D721Med (cell line): ENCODE results near the gene MTERF1.
A peak's percentile ranks its signal among the peaks of the same experiment; 100 is the strongest.

Experiments
- DNase-seq: peaks from one replicate; pipeline ENCODE4 v3.0.0; 2011; ENCODE audit warnings: low spot score; ENCODE audit not compliant: insufficient read length
- FAIRE-seq: peaks from 2 replicates; lab custom pipeline; 2011; peaks lifted over from hg19 to GRCh38; lab: Jason Lieb, UNC
- TF ChIP-seq, protein P1 (sequence below): IDR thresholded peaks from 2 replicates; pipeline ENCODE4 v1.5.1; 2012; ENCODE audit warnings: mild to moderate bottlenecking, control low read depth; ENCODE audit not compliant: insufficient read depth; ENCODE audit errors: missing control alignments

Gene MTERF1

DNA sequence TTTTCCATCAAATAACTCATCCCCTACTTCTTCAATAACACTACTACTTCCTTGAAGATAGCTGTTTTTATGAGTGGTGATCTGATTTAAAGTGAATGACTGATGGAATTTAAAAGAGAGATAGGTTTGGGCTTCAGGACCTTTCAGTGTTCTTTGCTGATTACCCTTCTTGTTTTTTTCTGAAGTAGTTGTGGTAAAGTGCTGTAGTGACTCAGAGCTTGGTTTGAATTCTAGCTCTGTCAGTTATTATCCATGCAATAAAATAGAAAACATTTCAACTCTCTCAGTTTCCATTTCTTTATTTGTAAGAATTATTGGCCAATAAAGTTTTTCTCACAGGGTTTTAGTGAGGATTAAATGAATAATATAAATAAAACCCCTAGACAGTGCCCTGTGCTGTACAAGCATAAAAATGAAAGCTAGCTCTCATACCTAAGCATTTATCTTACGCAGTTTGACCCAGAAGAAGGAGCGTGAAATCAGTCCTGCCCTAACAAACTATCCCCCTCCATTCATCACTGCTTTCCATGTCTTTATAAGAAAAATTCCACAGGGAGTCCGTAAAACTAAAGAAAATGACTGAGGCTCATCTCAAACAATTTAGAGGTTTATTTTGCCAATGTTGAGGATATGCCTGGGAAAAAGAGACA, 35.0 kb upstream of the MTERF1 start:
- FAIRE-seq, result no peak

DNA sequence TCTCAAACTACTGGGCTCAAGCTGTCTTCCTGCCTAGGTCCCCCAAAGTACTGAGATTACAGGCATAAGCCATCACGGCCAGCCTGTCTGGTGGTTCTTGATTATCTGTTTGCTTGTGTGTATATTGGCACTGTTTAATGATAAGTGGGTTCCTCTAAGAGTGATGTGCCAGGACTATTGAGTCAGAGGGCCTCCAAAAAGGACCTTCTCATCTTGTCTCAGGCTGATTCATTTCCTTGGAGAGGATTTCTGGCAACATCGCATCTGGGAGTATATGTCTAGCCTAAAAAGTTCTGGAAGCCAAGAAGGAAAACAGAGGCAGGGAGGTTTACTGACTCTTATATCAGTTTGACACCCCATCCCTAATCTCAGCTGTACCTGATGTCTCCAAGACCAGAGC, 33.1 kb upstream of the MTERF1 start:
- no peak for DNase-seq
- TF ChIP-seq, protein P1, sequence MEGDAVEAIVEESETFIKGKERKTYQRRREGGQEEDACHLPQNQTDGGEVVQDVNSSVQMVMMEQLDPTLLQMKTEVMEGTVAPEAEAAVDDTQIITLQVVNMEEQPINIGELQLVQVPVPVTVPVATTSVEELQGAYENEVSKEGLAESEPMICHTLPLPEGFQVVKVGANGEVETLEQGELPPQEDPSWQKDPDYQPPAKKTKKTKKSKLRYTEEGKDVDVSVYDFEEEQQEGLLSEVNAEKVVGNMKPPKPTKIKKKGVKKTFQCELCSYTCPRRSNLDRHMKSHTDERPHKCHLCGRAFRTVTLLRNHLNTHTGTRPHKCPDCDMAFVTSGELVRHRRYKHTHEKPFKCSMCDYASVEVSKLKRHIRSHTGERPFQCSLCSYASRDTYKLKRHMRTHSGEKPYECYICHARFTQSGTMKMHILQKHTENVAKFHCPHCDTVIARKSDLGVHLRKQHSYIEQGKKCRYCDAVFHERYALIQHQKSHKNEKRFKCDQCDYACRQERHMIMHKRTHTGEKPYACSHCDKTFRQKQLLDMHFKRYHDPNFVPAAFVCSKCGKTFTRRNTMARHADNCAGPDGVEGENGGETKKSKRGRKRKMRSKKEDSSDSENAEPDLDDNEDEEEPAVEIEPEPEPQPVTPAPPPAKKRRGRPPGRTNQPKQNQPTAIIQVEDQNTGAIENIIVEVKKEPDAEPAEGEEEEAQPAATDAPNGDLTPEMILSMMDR, result no peak
- no peak for FAIRE-seq

More for the DNA sequence above, 35.0 kb upstream of the MTERF1 start:
- TF ChIP-seq, protein P1, result no peak
- no peak for DNase-seq

DNA sequence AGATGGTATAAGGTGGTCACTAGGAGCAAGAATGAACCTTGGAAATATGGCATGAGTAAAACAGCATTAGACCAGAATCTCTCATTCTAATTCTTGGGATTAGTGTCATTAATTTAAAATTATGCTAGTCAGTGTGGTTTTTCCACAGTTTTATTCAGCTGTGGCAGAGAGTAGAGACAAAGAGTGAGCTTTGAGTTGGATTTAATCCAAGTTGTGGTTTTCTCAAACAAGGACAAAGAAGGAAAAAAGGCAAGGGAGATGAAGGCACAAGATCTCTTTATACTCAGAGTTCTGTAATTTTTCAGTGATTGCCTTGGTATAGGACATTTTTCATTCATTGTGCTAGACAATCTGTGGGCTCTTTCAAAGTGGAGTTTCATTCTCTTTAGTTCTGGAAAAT, 32.0 kb upstream of the MTERF1 start:
- no peak for DNase-seq
- no peak for FAIRE-seq
- TF ChIP-seq, protein P1, result no peak

DNA sequence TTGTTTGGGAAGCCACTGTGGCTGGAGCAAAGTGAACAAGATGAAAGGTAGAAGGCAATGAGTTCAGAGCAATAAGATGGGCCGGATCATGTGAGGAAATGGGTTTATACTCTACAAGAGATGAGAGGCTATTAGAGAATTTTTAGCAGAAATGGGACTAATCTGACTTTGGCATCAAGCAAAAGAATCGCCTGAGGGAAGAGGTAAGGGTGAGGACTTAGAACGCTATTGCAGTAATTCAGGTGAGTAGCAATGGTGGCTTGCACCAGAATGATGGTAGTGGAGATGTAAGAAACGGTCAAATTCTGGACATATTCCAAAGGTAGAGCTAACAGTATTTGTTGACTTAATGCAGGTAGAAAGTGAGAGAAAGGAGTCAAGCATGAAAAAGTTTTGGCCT, 30.6 kb upstream of the MTERF1 start:
- TF ChIP-seq, protein P1, result no peak
- DNase-seq, result no peak
- FAIRE-seq, result no peak

DNA sequence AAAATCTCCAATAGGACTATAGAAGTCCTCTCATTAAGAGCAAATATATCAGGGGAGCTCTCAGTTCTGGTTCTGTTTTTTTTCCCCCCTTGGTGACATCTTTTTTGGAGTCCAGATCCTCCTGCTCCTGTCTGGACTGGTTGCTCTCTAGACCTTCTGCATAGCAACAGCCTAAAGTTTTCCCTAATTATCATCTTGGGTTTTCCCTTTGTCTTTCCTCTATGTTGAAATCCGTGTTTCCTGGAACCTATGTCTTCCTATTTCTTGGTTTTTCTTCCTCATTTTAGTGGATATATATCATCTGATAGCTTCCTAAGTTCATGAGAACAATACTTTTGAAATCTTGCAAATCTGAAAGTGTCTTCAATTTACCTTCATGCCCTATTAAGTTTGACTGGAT, 29.7 kb upstream of the MTERF1 start:
- no peak for FAIRE-seq
- TF ChIP-seq, protein P1, result no peak
- no peak for DNase-seq

DNA sequence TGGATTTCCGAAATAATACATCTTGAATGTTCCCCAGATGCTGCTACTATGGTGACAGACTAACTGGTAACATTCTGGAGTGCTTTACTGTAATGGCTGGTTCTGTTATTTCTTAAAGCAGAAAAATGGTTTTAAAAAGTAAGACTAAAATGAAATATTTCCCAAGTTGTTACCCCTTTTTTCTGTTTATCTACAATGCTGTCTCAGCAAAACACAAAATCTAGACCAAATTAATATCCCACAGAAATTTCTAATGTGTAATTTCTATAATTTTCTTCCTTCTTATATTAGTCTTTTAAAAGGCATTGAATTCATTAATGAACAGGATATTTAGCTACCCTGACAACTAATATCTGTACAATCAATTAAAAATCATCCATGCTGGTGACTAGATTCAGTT, 19.1 kb upstream of the MTERF1 start:
- FAIRE-seq, result peak; percentile 41
- TF ChIP-seq, protein P1, result no peak
- DNase-seq, result no peak

DNA sequence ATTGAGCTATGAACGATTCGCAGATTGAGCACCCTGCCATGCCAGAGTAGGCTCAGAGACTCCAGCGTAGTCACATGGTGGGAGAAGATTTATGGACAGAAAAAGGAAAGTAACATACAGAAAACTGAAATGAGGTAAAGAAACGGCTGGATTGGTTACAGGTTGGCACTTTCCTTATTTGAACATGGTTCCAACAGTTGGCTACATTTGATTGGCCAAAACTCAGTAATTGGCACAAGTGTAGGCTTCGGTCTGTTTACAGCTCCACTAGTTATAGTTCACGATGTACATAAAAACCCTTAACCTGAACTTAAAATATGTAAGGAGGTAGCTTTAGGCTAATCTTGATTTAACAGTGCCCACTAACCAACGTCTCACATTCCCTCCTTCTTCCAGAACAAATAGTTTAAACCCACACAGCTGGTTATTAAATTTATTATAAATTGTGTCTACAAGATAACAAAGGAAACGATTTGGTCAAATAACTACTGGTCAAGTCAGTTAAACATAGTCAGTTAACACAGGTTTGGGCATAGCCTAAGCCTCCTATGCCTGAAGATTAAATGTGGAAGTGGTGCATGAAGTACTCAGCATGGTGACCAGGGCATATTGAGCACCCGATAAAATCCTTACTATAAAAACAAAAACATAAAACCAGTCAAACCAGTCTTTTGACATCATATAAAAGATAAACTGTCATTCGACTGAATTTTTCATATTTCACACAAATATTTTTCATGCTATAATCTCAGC, 17.9 kb upstream of the MTERF1 start:
- FAIRE-seq (no peak), DNase-seq (no peak)
- TF ChIP-seq, protein P1, result no peak
